Transverse colon (tissue), 4 donors: ENCODE data around the gene C1orf167. TPM values are rescaled to one million over a fixed set of nuclear protein-coding genes. Genes with fewer than 3 reads are reported as not detected.

Source experiments
- DNase-seq: peaks from one replicate; pipeline ENCODE4 v3.0.0-alpha.2; 2019
- H3K27ac ChIP-seq, 4 donors: fragments of 200-600 bp; sonication (generic); 2 replicates each; pipeline ENCODE4 v1.5.1; 2016 to 2018; ENCODE audit warnings: inconsistent platforms in 4 of 4
- H3K27me3 ChIP-seq: fragments of 200-600 bp; sonication (generic); 2 replicates; pipeline ENCODE4 v1.5.1; 2017; ENCODE audit warnings: inconsistent platforms
- H3K36me3 ChIP-seq, 4 donors: fragments of 200-600 bp; sonication (generic); 2 replicates each; pipeline ENCODE4 v1.5.1; 2017 to 2019; ENCODE audit warnings: inconsistent platforms in 4 of 4
- H3K4me1 ChIP-seq, 4 donors: fragments of 200-600 bp; sonication (generic); 2 replicates each; pipeline ENCODE4 v1.5.1; 2017 to 2020; ENCODE audit warnings: inconsistent platforms in 4 of 4
- H3K4me3 ChIP-seq, 4 donors: fragments of 200-600 bp; sonication (generic); 1 replicate in 1 of 4; 2 replicates in 3 of 4; pipeline versions ENCODE4 v1.5.1 to v1.6.1; 2017 to 2019; ENCODE audit warnings: inconsistent platforms in 4 of 4
- H3K9me3 ChIP-seq, 2 donors: fragments of 200-600 bp; sonication (generic); 2 replicates each; pipeline ENCODE4 v1.5.1; 2017 to 2019; ENCODE audit warnings: inconsistent platforms in 2 of 2
- EP300 ChIP-seq: sonication (generic); formaldehyde crosslinking; IDR thresholded peaks from one replicate; pipeline ENCODE4 v1.6.1; 2017; ENCODE audit warnings: antibody characterized with exemption, low read depth
- POLR2A ChIP-seq: fragments of 450-650 bp; IDR thresholded peaks from one replicate; pipeline ENCODE4 v1.6.1; 2016; ENCODE audit warnings: antibody characterized with exemption, mild to moderate bottlenecking, moderate library complexity
- POLR2AphosphoS5 ChIP-seq, 3 donors: sonication (generic); formaldehyde crosslinking; IDR thresholded peaks; one replicate each; pipeline ENCODE4 v1.6.1; 2016; ENCODE audit warnings: antibody characterized with exemption in 3 of 3
- WGBS, 2 donors: methylation state at CpG; one replicate each; pipeline ENCODE4 v1.1.5; 2018; ENCODE audit warnings: low coverage in 1 of 2; 5-methylcytosine and 5-hydroxymethylcytosine counted together
- in situ Hi-C, 4 donors: fragments of 200-750 bp; cut with MboI; loops; one replicate each; pipeline versions ENCODE4 v1.15.0 to v1.15.1; 2017; ENCODE audit warnings: low sequenced_read_pairs in 3 of 4, low pct_ligation_motif_present in 1 of 4, low pct_unique_long_range_greater_than_20kb in 1 of 4
- intact Hi-C: fragments of 100-400 bp; cut with DNase I; formaldehyde crosslinking; loops from one replicate; pipeline ENCODE4 v1.15.1; 2023; ENCODE audit warnings: low total_unique reads
- total RNA-seq, 4 donors: library from RNA; depleted of rRNA; stranded (reverse); fragments of >200 nt; gene quantifications; one replicate each; pipeline ENCODE4 v1.1.0, GENCODE V29; 2016
- TF ChIP-seq, protein P1 (sequence below), 5 experiments: fragments of 200-600 bp in 3 of 5; fragments of 450-650 bp in 2 of 5; sonication (generic) in 3 of 5; IDR thresholded peaks; 1 replicate in 2 of 5; 2 replicates in 3 of 5; pipeline ENCODE4 v1.5.1; 2016 to 2017; ENCODE audit warnings: antibody characterized with exemption in 5 of 5, inconsistent platforms in 3 of 5, mild to moderate bottlenecking in 2 of 5, moderate library complexity in 1 of 5

Gene C1orf167
- total RNA-seq, 4 donors from 2014 or later: 0.48 TPM; not detected in 3

GRCh38 chr1:11794446-11795237 lies 32.6 kb downstream of the C1orf167 start:
- Histone ChIP-seq H3K4me3 (no peak overlapping the region), H3K27me3 (no peaks in the 10 kb centered on the region), H3K27ac (no peak overlapping the region), H3K36me3 (peaks cover 0 to 19% (median 7%) of the 10 kb centered on the region in 4 donors), H3K4me1 (peaks cover 16 to 20% (median 18%) of the 10 kb centered on the region in 4 donors), H3K9me3 (no peaks in the 10 kb centered on the region)
- no peak for TF ChIP-seq EP300
- no peak for TF ChIP-seq POLR2AphosphoS5 (IDR thresholded peaks at IDR 0.05)
- no peak for TF ChIP-seq POLR2A
- TF ChIP-seq, protein P1, sequence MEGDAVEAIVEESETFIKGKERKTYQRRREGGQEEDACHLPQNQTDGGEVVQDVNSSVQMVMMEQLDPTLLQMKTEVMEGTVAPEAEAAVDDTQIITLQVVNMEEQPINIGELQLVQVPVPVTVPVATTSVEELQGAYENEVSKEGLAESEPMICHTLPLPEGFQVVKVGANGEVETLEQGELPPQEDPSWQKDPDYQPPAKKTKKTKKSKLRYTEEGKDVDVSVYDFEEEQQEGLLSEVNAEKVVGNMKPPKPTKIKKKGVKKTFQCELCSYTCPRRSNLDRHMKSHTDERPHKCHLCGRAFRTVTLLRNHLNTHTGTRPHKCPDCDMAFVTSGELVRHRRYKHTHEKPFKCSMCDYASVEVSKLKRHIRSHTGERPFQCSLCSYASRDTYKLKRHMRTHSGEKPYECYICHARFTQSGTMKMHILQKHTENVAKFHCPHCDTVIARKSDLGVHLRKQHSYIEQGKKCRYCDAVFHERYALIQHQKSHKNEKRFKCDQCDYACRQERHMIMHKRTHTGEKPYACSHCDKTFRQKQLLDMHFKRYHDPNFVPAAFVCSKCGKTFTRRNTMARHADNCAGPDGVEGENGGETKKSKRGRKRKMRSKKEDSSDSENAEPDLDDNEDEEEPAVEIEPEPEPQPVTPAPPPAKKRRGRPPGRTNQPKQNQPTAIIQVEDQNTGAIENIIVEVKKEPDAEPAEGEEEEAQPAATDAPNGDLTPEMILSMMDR (IDR thresholded peaks at IDR 0.05): no peak
- DNase-seq: no peak
- WGBS, 2 donors: 90% methylated on average over 19 of the region's 19 CpGs; no CpG with 5 or more reads in 1 of the 2 donors
- in situ Hi-C loops: no loop called here
- intact Hi-C loops: no loop called here

GRCh38 chr1:11795238-11795890 lies 33.4 kb downstream of the C1orf167 start:
- DNase-seq: no peak
- Histone ChIP-seq H3K36me3 (peaks cover 0 to 22% (median 7%) of the 10 kb centered on the region in 4 donors), H3K4me3 (no peak overlapping the region), H3K27ac (no peak overlapping the region), H3K9me3 (no peaks in the 10 kb centered on the region), H3K27me3 (no peaks in the 10 kb centered on the region), H3K4me1 (peaks cover 9 to 13% (median 12%) of the 10 kb centered on the region in 4 donors)
- in situ Hi-C loops: no loop called here
- intact Hi-C loops: no loop called here
- 91 to 100% methylated on average over 3 to 14 of the region's 14 CpGs for whole genome bisulfite sequencing, 2 donors
- TF ChIP-seq, protein P1 (IDR thresholded peaks at IDR 0.05): no peak
- TF ChIP-seq POLR2A (no peak), EP300 (no peak)

DNA sequence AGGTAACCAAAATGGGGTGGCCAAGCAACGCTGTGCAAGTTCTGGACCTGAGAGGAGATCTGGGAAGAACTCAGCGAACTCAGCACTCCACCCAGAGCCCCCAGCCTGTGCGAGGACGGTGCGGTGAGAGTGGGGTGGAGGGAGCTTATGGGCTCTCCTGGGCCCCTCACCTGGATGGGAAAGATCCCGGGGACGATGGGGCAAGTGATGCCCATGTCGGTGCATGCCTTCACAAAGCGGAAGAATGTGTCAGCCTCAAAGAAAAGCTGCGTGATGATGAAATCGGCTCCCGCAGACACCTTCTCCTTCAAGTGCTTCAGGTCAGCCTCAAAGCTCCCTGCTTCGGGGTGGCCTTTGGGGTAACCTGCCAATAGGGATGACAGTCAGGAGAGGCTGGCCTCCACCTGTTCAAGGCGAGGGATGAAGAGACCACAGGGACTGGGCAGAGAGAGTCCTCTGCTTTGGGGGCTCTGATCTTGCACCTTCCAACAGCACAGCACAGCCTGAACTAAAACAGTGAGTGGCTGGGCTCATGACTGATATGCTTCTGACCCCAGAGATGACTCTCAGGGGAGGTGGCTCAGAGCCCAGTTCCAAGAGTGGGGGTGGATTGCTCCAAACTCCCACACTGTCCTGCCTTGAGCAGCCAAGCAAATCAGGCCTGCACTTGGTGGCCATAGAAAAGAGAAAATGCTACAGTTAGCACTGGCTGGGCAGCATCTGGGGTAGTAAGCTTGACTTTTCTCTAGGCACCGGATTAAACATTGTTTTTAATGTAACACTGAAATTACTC lies 34.2 kb downstream of the C1orf167 start:
- Histone ChIP-seq H3K36me3 (peaks cover 0 to 27% (median 7%) of the 10 kb centered on the region in 4 donors), H3K27ac (no peak overlapping the region), H3K4me1 (peaks cover 2 to 6% (median 4%) of the 10 kb centered on the region in 4 donors), H3K4me3 (no peak overlapping the region), H3K27me3 (no peaks in the 10 kb centered on the region), H3K9me3 (no peaks in the 10 kb centered on the region)
- intact Hi-C loops (no loop called here), in situ Hi-C loops (no loop called here)
- DNase-seq: no peak
- 93% methylated on average over 14 of the region's 15 CpGs; no CpG with 5 or more reads in 1 of the 2 donors for WGBS, 2 donors
- TF ChIP-seq, protein P1 (IDR thresholded peaks at IDR 0.05): no peak
- TF ChIP-seq EP300 (no peak), POLR2AphosphoS5 (IDR thresholded peaks at IDR 0.05) (no peak), POLR2A (no peak)
